Measurements from ENCODE around the gene TAC3.

Gene TAC3

GRCh38 chr12:57001448-57001906, 14.9 kb downstream of the TAC3 start:
- Histone ChIP-seq H3K27me3 (ENCODE audit: insufficient read depth, low read length, poor library complexity, severe bottlenecking) (no peaks in the 10 kb centered on the region), H3K36me3 (ENCODE audit: insufficient read depth, low read length) (peaks cover 34% of the 10 kb centered on the region; the same call in 1 of the 2 replicates), H3K9me3 (ENCODE audit: insufficient read depth, low read depth, low read length) (no peaks in the 10 kb centered on the region), H3K4me2 (ENCODE audit: low read depth, low read length, poor library complexity, severe bottlenecking) (peak overlapping the region; percentile 65), H3K79me2 (ENCODE audit: insufficient read depth, low read length) (peaks cover 70% of the 10 kb centered on the region), H3K4me3 (ENCODE audit: low read length, poor library complexity, severe bottlenecking) (peak overlapping the region; percentile 50), H3K9ac (ENCODE audit: low read depth, low read length, poor library complexity, severe bottlenecking) (no peak overlapping the region), H2AFZ (ENCODE audit: low read length) (no peak overlapping the region), H3K9me2 (replicated peaks; ENCODE audit: low read depth, low read length) (no peaks in the 10 kb centered on the region), H3K4me1 (ENCODE audit: insufficient read depth, low read length, poor library complexity, severe bottlenecking) (peaks cover 34% of the 10 kb centered on the region), H3F3A (ENCODE audit: low read depth) (no peaks in the 10 kb centered on the region), H4K20me1 (ENCODE audit: insufficient read depth, low read length, poor library complexity, severe bottlenecking) (peaks cover 50% of the 10 kb centered on the region)
- TF ChIP-seq EZH2phosphoT487 (IDR thresholded peaks at IDR 0.05; ENCODE audit: borderline replicate concordance) (no peak), CTCF (conservative IDR thresholded peaks at IDR 0.05; ENCODE audit: low read length) (peak; percentile 93)

- H3F3A ChIP-seq (ENCODE audit: low read depth) = no peaks in the 10 kb centered on the region
- peak overlapping the region; percentile 65 for H3K4me2 ChIP-seq (ENCODE audit: low read depth, low read length, poor library complexity, severe bottlenecking)
- H3K4me3 ChIP-seq (ENCODE audit: low read length, poor library complexity, severe bottlenecking) = no peak overlapping the region
- peaks cover 34% of the 10 kb centered on the region; the same call in 1 of the 2 replicates for H3K36me3 ChIP-seq (ENCODE audit: insufficient read depth, low read length)
- H3K79me2 ChIP-seq (ENCODE audit: insufficient read depth, low read length) = peaks cover 61% of the 10 kb centered on the region
- no peak overlapping the region for H2AFZ ChIP-seq (ENCODE audit: low read length)
- no peaks in the 10 kb centered on the region for H3K9me3 ChIP-seq (ENCODE audit: insufficient read depth, low read depth, low read length)
- H4K20me1 ChIP-seq (ENCODE audit: insufficient read depth, low read length, poor library complexity, severe bottlenecking) = peaks cover 45% of the 10 kb centered on the region
- peak overlapping the region; percentile 32 for H3K9ac ChIP-seq (ENCODE audit: low read depth, low read length, poor library complexity, severe bottlenecking)
- peaks cover 30% of the 10 kb centered on the region for H3K4me1 ChIP-seq (ENCODE audit: insufficient read depth, low read length, poor library complexity, severe bottlenecking)
- H3K9me2 ChIP-seq (replicated peaks; ENCODE audit: low read depth, low read length) = no peaks in the 10 kb centered on the region
- no peak for TF ChIP-seq EZH2phosphoT487 (IDR thresholded peaks at IDR 0.05; ENCODE audit: borderline replicate concordance)
- no peak for TF ChIP-seq CTCF (conservative IDR thresholded peaks at IDR 0.05; ENCODE audit: low read length)
- no peaks in the 10 kb centered on the region for H3K27me3 ChIP-seq (ENCODE audit: insufficient read depth, low read length, poor library complexity, severe bottlenecking)
These were observed 15.9 kb downstream of the TAC3 start for GRCh38 chr12:57000393-57000792.

GRCh38 chr12:56999456-56999855, 16.9 kb downstream of the TAC3 start:
- H3K79me2 ChIP-seq (ENCODE audit: insufficient read depth, low read length) = peaks cover 52% of the 10 kb centered on the region
- peaks cover 20% of the 10 kb centered on the region for H3K4me1 ChIP-seq (ENCODE audit: insufficient read depth, low read length, poor library complexity, severe bottlenecking)
- TF ChIP-seq CTCF (conservative IDR thresholded peaks at IDR 0.05; ENCODE audit: low read length) (no peak), EZH2phosphoT487 (IDR thresholded peaks at IDR 0.05; ENCODE audit: borderline replicate concordance) (no peak)
- H3K9me3 ChIP-seq (ENCODE audit: insufficient read depth, low read depth, low read length) = no peaks in the 10 kb centered on the region
- H3K4me3 ChIP-seq (ENCODE audit: low read length, poor library complexity, severe bottlenecking) = no peak overlapping the region
- H2AFZ ChIP-seq (ENCODE audit: low read length) = no peak overlapping the region
- H3K36me3 ChIP-seq (ENCODE audit: insufficient read depth, low read length) = peaks cover 33% of the 10 kb centered on the region; the same call in 1 of the 2 replicates
- no peaks in the 10 kb centered on the region for H3F3A ChIP-seq (ENCODE audit: low read depth)
- H3K4me2 ChIP-seq (ENCODE audit: low read depth, low read length, poor library complexity, severe bottlenecking) = peak overlapping the region; percentile 65
- peak overlapping the region; percentile 32 for H3K9ac ChIP-seq (ENCODE audit: low read depth, low read length, poor library complexity, severe bottlenecking)
- no peaks in the 10 kb centered on the region for H3K9me2 ChIP-seq (replicated peaks; ENCODE audit: low read depth, low read length)
- peaks cover 36% of the 10 kb centered on the region for H4K20me1 ChIP-seq (ENCODE audit: insufficient read depth, low read length, poor library complexity, severe bottlenecking)
- no peaks in the 10 kb centered on the region for H3K27me3 ChIP-seq (ENCODE audit: insufficient read depth, low read length, poor library complexity, severe bottlenecking)

All from Loucy (cell line).